HAP-1 (cell line): Measurements from ENCODE around the gene PPP1R11.
A peak's percentile ranks its signal among the peaks of the same experiment; 100 is the strongest.

Experiments used
- DNase-seq, 2 experiments: peaks; one replicate each; pipeline ENCODE4 v3.0.0-alpha.2; 2016 to 2020; ENCODE audit warnings: low spot score in 2 of 2
- H3K27me3 ChIP-seq: fragments of 250-450 bp; sonication (Bioruptor Pico); 2 replicates; pipeline ENCODE4 v1.5.1; 2020; ENCODE audit warnings: low read depth, mild to moderate bottlenecking, moderate library complexity
- H3K36me3 ChIP-seq: fragments of 250-450 bp; sonication (Bioruptor Pico); replicated peaks from 2 replicates; pipeline ENCODE4 v1.5.1; 2020; ENCODE audit warnings: mild to moderate bottlenecking
- H3K4me1 ChIP-seq: fragments of 250-450 bp; sonication (Bioruptor Pico); 2 replicates; pipeline ENCODE4 v1.5.1; 2020; ENCODE audit warnings: mild to moderate bottlenecking
- H3K4me3 ChIP-seq: fragments of 250-450 bp; sonication (Bioruptor Pico); 2 replicates; pipeline ENCODE4 v1.5.1; 2020; ENCODE audit warnings: mild to moderate bottlenecking, moderate library complexity
- H3K9me3 ChIP-seq: fragments of 250-450 bp; sonication (Bioruptor Pico); 2 replicates; pipeline ENCODE4 v1.5.1; 2020; ENCODE audit warnings: mild to moderate bottlenecking, moderate library complexity
- in situ Hi-C: fragments of 300-500 bp; cut with MboI; formaldehyde crosslinking; loops from 3 replicates; pipeline ENCODE4 v1.14.3; 2020; ENCODE audit warnings: low sequenced_read_pairs, inconsistent platforms, mixed read lengths

Gene PPP1R11

DNA sequence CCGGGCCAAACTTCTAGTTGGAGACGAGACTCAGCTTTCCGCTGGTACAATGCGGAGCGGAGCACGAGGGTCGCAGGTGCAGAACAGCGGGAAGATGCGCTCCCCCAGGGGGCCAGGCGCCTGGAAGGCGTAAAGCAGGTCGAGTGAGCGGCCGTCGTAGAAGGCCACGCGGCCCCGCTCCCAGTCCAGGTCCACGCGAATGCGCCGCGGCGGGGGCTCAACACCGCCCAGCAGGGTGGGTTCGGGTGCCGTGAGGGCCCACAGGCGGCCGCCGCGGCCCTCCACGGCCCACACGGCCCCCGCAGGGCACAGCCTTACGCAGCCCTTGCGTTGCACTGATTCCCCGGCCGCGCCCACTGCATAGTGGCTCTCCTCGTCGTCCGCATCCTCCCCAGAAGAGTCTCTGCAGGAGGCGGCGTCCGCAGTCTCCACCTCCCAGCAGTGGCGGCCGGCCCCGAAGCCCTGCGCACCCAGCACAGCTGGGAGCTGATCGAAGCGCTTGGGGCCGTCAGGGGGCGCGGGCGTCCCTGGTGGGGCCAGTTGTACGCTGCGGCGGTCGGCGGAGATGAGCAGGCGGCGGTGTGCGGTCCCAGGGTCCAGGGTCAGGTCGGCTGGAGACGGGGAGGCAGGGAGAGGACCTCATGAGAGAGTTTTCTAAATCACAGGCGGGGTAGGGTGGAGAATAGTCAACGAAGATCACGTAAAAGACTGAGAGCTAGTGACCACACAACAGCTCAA, 4.3 kb downstream of the PPP1R11 start:
- no peak for DNase-seq
- Histone ChIP-seq H3K27me3 (peaks cover 6% of the 10 kb centered on the region), H3K36me3 (no peaks in the 10 kb centered on the region), H3K9me3 (no peaks in the 10 kb centered on the region), H3K4me1 (peaks cover 5% of the 10 kb centered on the region), H3K4me3 (no peak overlapping the region)
- in situ Hi-C loops = no loop called here

DNA sequence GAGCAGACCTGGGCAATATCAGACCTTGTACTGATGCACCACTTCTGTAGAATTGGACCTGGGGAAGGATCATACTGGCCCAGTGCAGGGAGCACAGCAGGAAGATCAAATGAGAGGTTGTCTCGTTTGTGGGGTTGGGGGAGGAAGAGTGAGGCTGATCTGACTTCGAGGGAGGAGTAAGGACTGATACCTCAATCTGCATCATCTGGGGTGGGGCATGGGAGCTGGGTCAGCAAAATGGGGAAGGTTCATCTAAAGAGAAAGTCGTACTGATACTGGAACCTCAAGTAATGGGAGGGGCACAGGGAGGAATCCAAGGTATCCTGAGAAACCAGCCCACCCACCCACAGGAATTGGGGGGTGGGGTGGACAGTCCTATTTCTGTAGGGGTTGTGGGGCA, 4.9 kb downstream of the PPP1R11 start:
- no peak overlapping the region for H3K4me3 ChIP-seq
- in situ Hi-C loops = no loop called here
- peaks cover 5% of the 10 kb centered on the region for H3K4me1 ChIP-seq
- H3K9me3 ChIP-seq = no peaks in the 10 kb centered on the region
- no peak for DNase-seq
- H3K36me3 ChIP-seq = no peaks in the 10 kb centered on the region
- H3K27me3 ChIP-seq = peaks cover 10% of the 10 kb centered on the region

DNA sequence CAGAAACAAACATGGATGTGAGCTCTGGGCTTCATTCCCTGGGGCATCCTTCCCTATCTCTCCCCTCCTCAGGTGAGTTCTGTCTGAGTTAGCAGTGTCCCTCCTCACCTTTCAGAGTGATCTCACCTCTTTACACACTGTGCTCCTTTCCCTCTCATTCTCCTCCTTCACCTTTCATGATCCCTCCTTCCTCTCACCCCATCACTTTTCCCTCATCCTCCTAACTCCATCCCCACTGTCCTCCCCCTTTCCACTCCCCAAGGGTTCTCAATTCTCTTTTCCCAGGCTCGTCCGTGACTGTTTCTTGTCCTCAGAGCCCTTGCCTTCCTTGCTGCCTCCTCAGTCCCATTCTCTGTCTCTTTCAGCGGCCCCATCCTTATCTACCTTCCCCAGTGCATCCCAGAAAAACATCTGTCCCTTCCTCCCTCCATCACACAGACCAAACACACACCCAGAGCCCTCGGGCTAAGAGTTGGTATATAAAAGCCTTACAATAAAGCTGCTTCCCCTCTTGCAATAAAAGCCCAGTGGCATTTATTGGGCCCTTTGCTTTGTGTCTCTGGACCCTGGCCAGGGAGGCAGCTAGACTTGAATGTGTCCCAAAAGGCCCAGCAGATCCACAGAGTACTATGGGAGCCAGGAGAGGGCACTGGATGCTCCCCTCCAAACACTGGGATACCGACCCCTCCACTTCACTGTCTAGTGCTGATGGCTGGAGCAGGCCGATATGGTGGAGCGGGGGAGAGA, 6.7 kb downstream of the PPP1R11 start:
- peak in 1 of 2 experiments; percentile 42 for DNase-seq
- Histone ChIP-seq H3K4me3 (no peak overlapping the region), H3K9me3 (no peaks in the 10 kb centered on the region), H3K36me3 (no peaks in the 10 kb centered on the region), H3K4me1 (no peaks in the 10 kb centered on the region; the same call in 1 of the 2 replicates), H3K27me3 (peaks cover 18% of the 10 kb centered on the region)
- in situ Hi-C loops = no loop called here

GRCh38 chr6:30074331-30075093, 7.5 kb downstream of the PPP1R11 start:
- in situ Hi-C loops = no loop called here
- peaks cover 21% of the 10 kb centered on the region for H3K27me3 ChIP-seq
- peak in 1 of 2 experiments; percentile 51 for DNase-seq
- no peaks in the 10 kb centered on the region for H3K9me3 ChIP-seq
- no peaks in the 10 kb centered on the region; the same call in 1 of the 2 replicates for H3K4me1 ChIP-seq
- no peak overlapping the region for H3K4me3 ChIP-seq
- H3K36me3 ChIP-seq = no peaks in the 10 kb centered on the region

GRCh38 chr6:30075094-30075789, 8.2 kb downstream of the PPP1R11 start, which contains the start of gene RNF39:
RNF39 (minus strand) TSS chr6:30075769; CDS start chr6:30075585, 184 bp downstream.
- Histone ChIP-seq H3K4me3 (no peak within 1 kb of the TSS), H3K27me3 (peaks cover 21% of the 10 kb centered on the region), H3K9me3 (no peaks in the 10 kb centered on the region), H3K36me3 (no peaks in the 10 kb centered on the region), H3K4me1 (no peaks in the 10 kb centered on the region; the same call in 1 of the 2 replicates)
- no peak for DNase-seq
- in situ Hi-C loops = no loop called here

DNA sequence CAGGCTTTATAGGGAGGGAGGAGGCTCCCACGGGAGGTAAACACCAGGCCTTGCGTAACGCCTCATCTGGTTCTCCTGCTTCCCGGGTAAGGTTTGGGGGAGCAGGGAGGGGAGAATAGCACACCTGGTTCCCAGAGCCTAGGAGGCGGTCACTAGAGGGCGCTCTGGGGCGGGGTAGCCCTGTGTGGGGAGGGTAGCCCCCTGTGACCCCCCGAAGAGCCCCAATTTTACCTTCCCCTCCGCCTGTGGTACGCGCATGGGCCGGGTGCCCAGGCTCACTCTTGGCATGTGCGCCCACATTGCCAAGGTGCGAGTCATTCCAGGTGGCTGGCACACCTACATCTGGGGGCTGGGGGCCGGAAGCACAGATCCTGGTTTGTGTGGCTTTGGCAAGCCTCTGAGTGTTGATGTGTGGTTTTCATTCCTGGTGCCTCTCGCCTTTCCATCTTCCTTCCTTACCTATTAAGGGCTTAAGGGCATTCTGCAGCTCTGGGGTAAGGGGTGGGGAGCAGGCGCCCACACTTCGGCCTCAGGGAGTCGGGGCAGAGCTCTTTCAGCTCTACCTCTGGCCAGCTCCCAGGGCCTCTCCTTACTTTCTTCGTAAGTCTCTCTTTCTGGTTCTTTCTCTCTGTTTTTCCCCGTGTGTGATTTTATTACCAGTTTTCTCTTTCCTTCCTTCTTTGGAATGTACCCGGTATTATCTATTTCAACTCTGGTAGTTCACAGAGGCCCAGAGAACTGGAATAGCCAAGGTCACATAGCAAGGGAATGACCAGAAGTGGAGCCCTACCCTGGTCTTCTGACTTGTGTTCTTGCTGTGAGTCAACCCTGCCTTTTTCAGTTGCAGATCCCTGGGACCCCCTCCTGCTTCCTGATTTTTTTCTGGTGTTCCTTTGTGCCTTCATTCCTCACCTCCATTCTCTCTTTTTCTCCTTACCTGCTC, 9.1 kb downstream of the PPP1R11 start:
- H3K4me1 ChIP-seq = no peaks in the 10 kb centered on the region; the same call in 1 of the 2 replicates
- peaks cover 21% of the 10 kb centered on the region for H3K27me3 ChIP-seq
- H3K9me3 ChIP-seq = no peaks in the 10 kb centered on the region
- in situ Hi-C loops = no loop called here
- H3K4me3 ChIP-seq = no peak overlapping the region
- peak in 1 of 2 experiments; percentile 19 for DNase-seq
- no peaks in the 10 kb centered on the region for H3K36me3 ChIP-seq

- H3K27me3 ChIP-seq = peaks cover 21% of the 10 kb centered on the region
- no peak overlapping the region for H3K4me3 ChIP-seq
- no peaks in the 10 kb centered on the region for H3K9me3 ChIP-seq
- no peak for DNase-seq
- H3K36me3 ChIP-seq = no peaks in the 10 kb centered on the region
- in situ Hi-C loops = no loop called here
- no peaks in the 10 kb centered on the region; the same call in 1 of the 2 replicates for H3K4me1 ChIP-seq
These were observed 10.2 kb downstream of the PPP1R11 start for GRCh38 chr6:30077218-30077617.

GRCh38 chr6:30087876-30088275, 20.9 kb downstream of the PPP1R11 start:
- H3K4me3 ChIP-seq = no peak overlapping the region
- H3K9me3 ChIP-seq = no peaks in the 10 kb centered on the region
- no peaks in the 10 kb centered on the region for H3K4me1 ChIP-seq
- in situ Hi-C loops = no loop called here
- H3K36me3 ChIP-seq = no peaks in the 10 kb centered on the region
- peaks cover 4% of the 10 kb centered on the region; the same call in 1 of the 2 replicates for H3K27me3 ChIP-seq
- no peak for DNase-seq

DNA sequence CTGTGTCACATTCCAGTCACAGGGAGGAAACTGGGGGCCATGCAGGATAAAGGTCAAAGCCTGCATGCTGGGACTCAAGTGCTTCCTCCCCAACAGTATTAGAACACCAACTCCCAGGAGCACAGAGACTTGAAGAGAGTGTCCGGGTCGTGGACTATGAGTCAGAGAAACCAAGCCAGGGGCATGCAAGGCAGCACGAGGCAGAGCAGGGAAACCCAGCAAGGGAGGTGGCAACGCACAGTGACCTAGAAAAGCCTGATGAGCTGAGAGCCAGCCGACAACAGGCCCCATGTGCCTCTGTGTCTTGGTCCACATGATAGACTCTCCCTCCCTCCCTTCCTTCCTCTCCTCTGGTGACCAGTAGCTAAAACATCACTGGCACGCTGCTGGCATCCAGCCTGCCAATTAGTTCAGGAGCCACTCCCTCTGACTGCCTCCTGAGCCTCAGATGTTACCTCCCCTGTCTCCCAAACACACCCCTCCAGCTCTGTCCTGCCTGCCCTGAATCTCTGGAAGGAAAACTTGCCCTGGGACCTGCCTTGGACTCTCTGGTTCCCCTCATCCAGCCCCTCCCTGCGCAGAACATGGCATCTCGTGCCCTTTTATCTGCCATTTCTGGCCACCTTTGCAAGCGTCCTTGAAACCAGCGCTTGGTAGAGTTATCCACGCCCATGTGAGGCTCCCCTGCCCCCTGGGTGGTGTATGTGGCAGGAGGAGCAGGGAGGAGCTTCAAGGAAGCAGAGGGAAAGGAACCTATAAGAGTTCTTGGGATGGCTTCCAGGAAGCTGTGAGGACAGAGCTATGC, 24.8 kb downstream of the PPP1R11 start:
- no peak for DNase-seq

DNA sequence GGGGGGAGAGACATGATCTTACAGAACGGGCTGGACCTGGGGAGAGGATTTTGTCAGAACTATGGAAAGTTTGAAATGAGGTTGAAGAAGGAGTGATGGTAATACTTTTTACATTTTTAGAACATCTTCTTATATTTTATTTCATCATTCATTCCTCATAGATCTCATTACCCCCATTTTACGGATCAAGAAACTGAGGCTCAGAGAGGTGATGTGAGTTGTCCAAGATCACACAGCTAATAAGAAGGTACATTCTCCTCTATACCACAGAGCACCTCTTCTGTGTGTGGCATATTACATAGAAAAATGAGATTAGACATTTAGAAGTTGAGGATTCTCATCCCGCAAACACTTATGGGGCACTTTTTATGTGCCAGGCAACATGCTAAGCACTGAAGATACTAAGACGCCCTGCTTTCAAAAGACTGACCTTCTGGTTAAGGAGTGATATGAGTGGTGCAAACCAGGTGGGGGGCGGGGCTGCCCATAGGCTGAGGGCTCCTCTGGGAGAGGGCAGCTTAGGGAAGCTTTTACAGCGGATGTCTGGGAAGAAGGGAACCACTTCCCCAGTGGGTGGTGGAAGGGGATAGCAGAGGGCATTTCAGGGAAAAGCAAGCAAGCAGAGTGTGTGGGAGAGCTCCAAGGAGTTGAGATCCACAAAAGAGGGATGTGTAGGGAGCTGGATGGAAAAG, 26.0 kb downstream of the PPP1R11 start:
- no peaks in the 10 kb centered on the region for H3K36me3 ChIP-seq
- H3K4me3 ChIP-seq = no peak overlapping the region
- in situ Hi-C loops = no loop called here
- DNase-seq = no peak
- H3K27me3 ChIP-seq = peaks cover 18% of the 10 kb centered on the region
- H3K9me3 ChIP-seq = no peaks in the 10 kb centered on the region
- no peaks in the 10 kb centered on the region for H3K4me1 ChIP-seq

More for the DNA sequence above, 24.8 kb downstream of the PPP1R11 start:
- Histone ChIP-seq H3K4me1 (no peaks in the 10 kb centered on the region), H3K4me3 (no peak overlapping the region), H3K36me3 (no peaks in the 10 kb centered on the region), H3K27me3 (peaks cover 18% of the 10 kb centered on the region), H3K9me3 (no peaks in the 10 kb centered on the region)
- in situ Hi-C loops = no loop called here

- Histone ChIP-seq H3K4me1 (no peaks in the 10 kb centered on the region), H3K4me3 (no peak overlapping the region), H3K36me3 (no peaks in the 10 kb centered on the region), H3K27me3 (peaks cover 15% of the 10 kb centered on the region), H3K9me3 (no peaks in the 10 kb centered on the region)
- in situ Hi-C loops = no loop called here
- DNase-seq = no peak
These were observed 27.1 kb downstream of the PPP1R11 start for GRCh38 chr6:30093951-30094661.
